Lower leg skin (tissue), 3 donors: ENCODE data around the gene COQ3.

ENCODE experiments used
- POLR2A ChIP-seq, 2 donors: fragments of 450-650 bp; IDR thresholded peaks; one replicate each; pipeline ENCODE4 v1.6.1; 2016 to 2017; ENCODE audit warnings: antibody characterized with exemption in 2 of 2, mild to moderate bottlenecking in 1 of 2, moderate library complexity in 1 of 2
- TF ChIP-seq, protein P1 (sequence below), 3 donors: fragments of 450-650 bp; IDR thresholded peaks; one replicate each; pipeline ENCODE4 v1.5.1; 2016; ENCODE audit warnings: antibody characterized with exemption in 3 of 3, mild to moderate bottlenecking in 3 of 3, moderate library complexity in 2 of 3

DNA sequence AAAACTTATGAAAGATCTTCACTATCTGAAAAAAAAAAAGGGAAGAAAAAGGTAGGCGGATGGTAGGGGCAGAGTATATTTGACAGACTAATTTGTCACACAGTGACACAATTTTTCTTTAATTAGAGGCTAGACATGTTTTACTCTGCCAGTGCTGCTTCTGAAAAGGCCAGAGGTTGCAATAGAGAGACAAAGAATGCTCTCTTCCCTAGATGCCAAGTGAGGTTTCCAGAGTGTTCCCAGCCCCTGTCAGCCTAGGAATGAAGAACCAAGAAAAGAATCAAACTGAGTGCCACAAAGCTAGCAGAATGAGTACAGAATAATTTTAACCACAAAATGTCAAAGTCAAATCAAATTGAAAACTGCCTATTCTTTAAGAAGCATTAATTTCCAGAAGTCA is 18.1 kb upstream of the COQ3 start:
- TF ChIP-seq POLR2A (IDR thresholded peaks at IDR 0.05), result no peak
- TF ChIP-seq, protein P1, sequence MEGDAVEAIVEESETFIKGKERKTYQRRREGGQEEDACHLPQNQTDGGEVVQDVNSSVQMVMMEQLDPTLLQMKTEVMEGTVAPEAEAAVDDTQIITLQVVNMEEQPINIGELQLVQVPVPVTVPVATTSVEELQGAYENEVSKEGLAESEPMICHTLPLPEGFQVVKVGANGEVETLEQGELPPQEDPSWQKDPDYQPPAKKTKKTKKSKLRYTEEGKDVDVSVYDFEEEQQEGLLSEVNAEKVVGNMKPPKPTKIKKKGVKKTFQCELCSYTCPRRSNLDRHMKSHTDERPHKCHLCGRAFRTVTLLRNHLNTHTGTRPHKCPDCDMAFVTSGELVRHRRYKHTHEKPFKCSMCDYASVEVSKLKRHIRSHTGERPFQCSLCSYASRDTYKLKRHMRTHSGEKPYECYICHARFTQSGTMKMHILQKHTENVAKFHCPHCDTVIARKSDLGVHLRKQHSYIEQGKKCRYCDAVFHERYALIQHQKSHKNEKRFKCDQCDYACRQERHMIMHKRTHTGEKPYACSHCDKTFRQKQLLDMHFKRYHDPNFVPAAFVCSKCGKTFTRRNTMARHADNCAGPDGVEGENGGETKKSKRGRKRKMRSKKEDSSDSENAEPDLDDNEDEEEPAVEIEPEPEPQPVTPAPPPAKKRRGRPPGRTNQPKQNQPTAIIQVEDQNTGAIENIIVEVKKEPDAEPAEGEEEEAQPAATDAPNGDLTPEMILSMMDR (IDR thresholded peaks at IDR 0.05), result no peak
